HepG2 (cell line): Measurements from ENCODE around the gene IQCN. TPM values are rescaled to one million over a fixed set of nuclear protein-coding genes. Genes with fewer than 3 reads are reported as not detected.

Source experiments
- ATAC-seq: fragments of 200-7000 bp; cut with Tn5 transposase; 3 replicates; pipeline ENCODE4 v1.9.1; 2020; ENCODE audit warnings: mild to moderate bottlenecking, moderate library complexity
- BruUV-seq: library from RNA; stranded (reverse); fragments of 400-500 nt; replicated peaks from 2 replicates; lab custom pipeline; 2021; lab: Mats Ljungman, UMichigan
- CTCF ChIA-PET: fragments of 300-600 bp; formaldehyde crosslinking; extraction: SDS; loops from one replicate; lab custom pipeline; 2021; ENCODE audit warnings: low total read pairs, inconsistent platforms, low intra/inter-chr PET ratio; lab: Yijun Ruan, JAX
- POLR2A ChIA-PET: fragments of 350-600 bp; sonication (Branson Sonifier 250); formaldehyde crosslinking; loops from one replicate; lab custom pipeline; 2020; ENCODE audit warnings: antibody characterized with exemption, inconsistent platforms; lab: Yijun Ruan, JAX
- DNase-seq: peaks from one replicate; pipeline ENCODE4 v3.0.0-alpha.2; 2015; ENCODE audit warnings: low spot score
- FAIRE-seq: peaks from 3 replicates; lab custom pipeline; 2011; peaks lifted over from hg19 to GRCh38; lab: Jason Lieb, UNC
- H2AFZ ChIP-seq: one replicate; pipeline ENCODE4 v1.6.1; 2011; ENCODE audit warnings: low read length, inconsistent platforms
- H3K27ac ChIP-seq: fragments of 300-600 bp; 3 replicates; pipeline ENCODE4 v1.8.0; 2011; ENCODE audit warnings: mixed run types, mild to moderate bottlenecking, mixed read lengths, low read length, inconsistent platforms; ENCODE audit not compliant: insufficient read depth; ENCODE audit errors: extremely low read length
- H3K27me3 ChIP-seq, 2 experiments: fragments of 200-600 bp in 1 of 2; 2 replicates in 1 of 2; 3 replicates in 1 of 2; pipeline versions ENCODE4 v1.6.0 to v1.8.0; 2011; ENCODE audit warnings: low read length in 2 of 2, mild to moderate bottlenecking in 2 of 2, moderate library complexity in 2 of 2, inconsistent platforms in 1 of 2; ENCODE audit not compliant: insufficient read depth in 2 of 2, control insufficient read depth in 1 of 2
- H3K36me3 ChIP-seq, 2 experiments: fragments of 200-600 bp in 1 of 2; replicated peaks in 1 of 2; 2 replicates in 1 of 2; 3 replicates in 1 of 2; pipeline versions ENCODE4 v1.5.1 to v1.8.0; 2011; ENCODE audit warnings: low read length in 2 of 2, inconsistent platforms in 1 of 2; ENCODE audit not compliant: insufficient read depth in 2 of 2, control insufficient read depth in 1 of 2
- H3K4me1 ChIP-seq: 2 replicates; pipeline ENCODE4 v1.5.1; 2012; ENCODE audit warnings: low read length, inconsistent platforms; ENCODE audit not compliant: insufficient read depth
- H3K4me2 ChIP-seq: 2 replicates; pipeline ENCODE4 v1.6.0; 2011; ENCODE audit warnings: low read depth, low read length, inconsistent platforms
- H3K4me3 ChIP-seq, 3 experiments: fragments of 200-600 bp in 1 of 3; sonication (generic), shearing (Covaris generic) in 1 of 3; replicated peaks in 1 of 3; 2 replicates each; pipeline ENCODE4 v1.5.1; 2011 to 2016; ENCODE audit warnings: low read length in 3 of 3, inconsistent platforms in 2 of 3, low read depth in 2 of 3, mild to moderate bottlenecking in 2 of 3, control low read depth in 1 of 3, mixed read lengths in 1 of 3; ENCODE audit not compliant: insufficient read depth in 1 of 3
- H3K79me2 ChIP-seq: one replicate; pipeline ENCODE4 v1.6.1; 2011; ENCODE audit warnings: low read length, inconsistent platforms; ENCODE audit not compliant: insufficient read depth
- H3K9ac ChIP-seq: 2 replicates; pipeline ENCODE4 v1.6.0; 2011; ENCODE audit warnings: mild to moderate bottlenecking, low read depth, low read length, inconsistent platforms; ENCODE audit not compliant: insufficient read depth
- H3K9me3 ChIP-seq: 2 replicates; pipeline ENCODE4 v1.5.1; 2012; ENCODE audit warnings: mild to moderate bottlenecking, low read length
- H4K20me1 ChIP-seq: 2 replicates; pipeline ENCODE4 v1.6.0; 2011; ENCODE audit warnings: inconsistent platforms, mild to moderate bottlenecking, low read length, moderate library complexity; ENCODE audit not compliant: insufficient read depth
- ATAD3A ChIP-seq: sonication (generic); formaldehyde crosslinking; IDR thresholded peaks from 2 replicates; pipeline ENCODE4 v1.4.0; 2020; ENCODE audit warnings: missing genetic modification reagents
- NR2F1 ChIP-seq, 2 experiments: fragments of 450-650 bp in 1 of 2; formaldehyde crosslinking in 1 of 2; IDR thresholded peaks; 2 replicates each; pipeline versions ENCODE4 v1.5.0 to v1.6.1; 2016 to 2020; ENCODE audit warnings: mild to moderate bottlenecking in 1 of 2, missing compliant biosample characterization in 1 of 2, missing genetic modification reagents in 1 of 2, moderate library complexity in 1 of 2
- SIN3B ChIP-seq: fragments of 150-350 bp; IDR thresholded peaks from 2 replicates; pipeline ENCODE4 v1.6.1; 2014; ENCODE audit warnings: low read length
- ZBTB42 ChIP-seq: sonication (generic); formaldehyde crosslinking; IDR thresholded peaks from 2 replicates; pipeline ENCODE4 v1.5.0; 2020; ENCODE audit warnings: mild to moderate bottlenecking, missing genetic modification reagents
- ZC3H13 ChIP-seq: sonication (generic); formaldehyde crosslinking; IDR thresholded peaks from 2 replicates; pipeline ENCODE4 v1.8.1; 2023; ENCODE audit warnings: mild to moderate bottlenecking, missing genetic modification reagents, moderate library complexity
- ZEB1 ChIP-seq: IDR thresholded peaks from 2 replicates; pipeline ENCODE4 v1.6.1; 2012; ENCODE audit warnings: mild to moderate bottlenecking, low read depth, inconsistent platforms; ENCODE audit not compliant: insufficient replicate concordance
- ZKSCAN8 ChIP-seq: IDR thresholded peaks from 2 replicates; pipeline ENCODE4 v1.6.1; 2016; ENCODE audit warnings: borderline replicate concordance, missing genetic modification reagents, missing compliant biosample characterization
- ZNF10 ChIP-seq: sonication (generic); formaldehyde crosslinking; IDR thresholded peaks from 2 replicates; pipeline ENCODE4 v1.4.0; 2020; ENCODE audit warnings: mild to moderate bottlenecking, low read depth, missing genetic modification reagents, borderline replicate concordance
- ZNF629 ChIP-seq: sonication (generic); formaldehyde crosslinking; conservative IDR thresholded peaks from 2 replicates; pipeline ENCODE4 v1.5.0; 2020; ENCODE audit warnings: missing genetic modification reagents
- WGBS: methylation state at CpG from one replicate; pipeline ENCODE4 v1.1.6; 2017; ENCODE audit warnings: low lambda C conversion rate; 5-methylcytosine and 5-hydroxymethylcytosine counted together
- in situ Hi-C: cut with HindIII; loops from 2 replicates; pipeline ENCODE4 v1.10.0; 2017; ENCODE audit warnings: low pct_unique_long_range_greater_than_20kb; ENCODE audit not compliant: extremely low pct_ligation_motif_present
- intact Hi-C: fragments of 100-400 bp; cut with micrococcal nuclease; formaldehyde crosslinking; loops from one replicate; pipeline ENCODE4 v1.10.0; 2022; ENCODE audit not compliant: unreplicated experiment
- polyA plus RNA-seq, 8 experiments: library from polyadenylated mRNA; depleted of rRNA in 3 of 8; stranded (reverse) in 7 of 8; unstranded in 1 of 8; fragments of >200 nt; fragmentation: Illumina TruSeq in 4 of 8; extraction: Trizol in 4 of 8; gene quantifications; 2 replicates each; pipeline versions ENCODE4 v1.2.1 to v1.2.3, GENCODE V29; 2011 to 2016; ENCODE audit warnings: low read depth in 4 of 8, missing spikeins in 1 of 8, mixed read lengths in 1 of 8; ENCODE audit not compliant: insufficient read depth in 1 of 8
- total RNA-seq, 5 experiments: library from RNA; depleted of rRNA; stranded (reverse); fragments of >200 nt; fragmentation: Illumina TruSeq; extraction: Trizol; gene quantifications; 2 replicates each; pipeline ENCODE4 v1.2.3, GENCODE V29; 2016; ENCODE audit warnings: low read depth in 1 of 5
- TF ChIP-seq, protein P1 (sequence below): IDR thresholded peaks from 2 replicates; pipeline ENCODE4 v1.6.1; 2018; ENCODE audit warnings: missing genetic modification reagents, mild to moderate bottlenecking, missing compliant biosample characterization
- TF ChIP-seq, protein P2 (sequence below): sonication (generic); formaldehyde crosslinking; conservative IDR thresholded peaks from 2 replicates; pipeline ENCODE4 v1.5.0; 2020; ENCODE audit warnings: missing genetic modification reagents
- TF ChIP-seq, protein P3 (sequence below): sonication (generic); formaldehyde crosslinking; IDR thresholded peaks from 2 replicates; pipeline ENCODE4 v1.8.0; 2022; ENCODE audit warnings: mild to moderate bottlenecking, missing genetic modification reagents, borderline replicate concordance
- TF ChIP-seq, protein P4 (sequence below): sonication (generic); formaldehyde crosslinking; IDR thresholded peaks from 2 replicates; pipeline ENCODE4 v1.8.0; 2022; ENCODE audit warnings: mild to moderate bottlenecking, missing genetic modification reagents; ENCODE audit not compliant: insufficient replicate concordance

IQCN gene
- total and polyA plus RNA-seq, 2 of the 13 experiments (the other 11 are each of a cell fraction or from before 2014, with no cell fraction given) = 0.04 to 0.18 TPM

DNA sequence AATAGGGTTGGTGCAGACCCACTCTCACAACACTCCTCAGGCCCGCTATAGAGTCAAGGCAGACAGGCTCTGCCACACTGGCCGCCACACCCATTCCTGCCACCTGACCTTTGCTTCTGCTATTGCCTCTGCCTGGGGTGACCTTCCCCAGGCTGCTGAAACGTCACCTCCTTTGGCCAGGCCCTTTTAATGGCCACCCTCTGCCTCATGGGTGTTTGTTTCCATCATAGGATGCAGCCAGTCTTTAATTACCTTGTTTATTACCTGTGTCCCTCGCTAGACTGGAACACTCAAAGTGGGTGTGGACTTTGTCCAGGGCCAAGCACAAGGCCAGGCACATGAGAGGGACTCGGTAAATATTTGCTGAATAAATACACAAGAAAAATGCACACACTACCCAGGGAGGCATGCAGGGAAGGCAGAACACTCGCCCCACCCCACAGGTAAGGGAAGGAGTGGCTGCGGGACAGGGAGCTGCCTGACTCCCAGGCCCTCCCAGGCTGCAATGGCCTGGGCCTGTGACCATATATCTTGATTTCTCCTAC lies 45.4 kb upstream of the IQCN start:
- POLR2A ChIA-PET = interaction anchor here (0.8 to 11.4 kb wide), 6 partner anchors 9 to 45 kb away, joined by 3 to 278 read pairs (median 10); partner anchors contain the start of genes IQCN and JUND
- TF ChIP-seq ZEB1 = peak; percentile 92
- TF ChIP-seq ZNF10 (CRISPR knock-in tag) = no peak
- 0 out of 2 replicates have a peak, but pooled peaks have one; percentile 50 for TF ChIP-seq ZC3H13 (CRISPR knock-in tag)
- peak in 1 of 2 experiments; percentile 48; a peak in 3 of 4 replicates for TF ChIP-seq NR2F1 (CRISPR knock-in tag; IDR thresholded peaks at IDR 0.05)
- TF ChIP-seq ATAD3A = no peak
- peak; percentile 92; the same call in 1 of the 2 replicates for TF ChIP-seq ZKSCAN8
- TF ChIP-seq, protein P1, sequence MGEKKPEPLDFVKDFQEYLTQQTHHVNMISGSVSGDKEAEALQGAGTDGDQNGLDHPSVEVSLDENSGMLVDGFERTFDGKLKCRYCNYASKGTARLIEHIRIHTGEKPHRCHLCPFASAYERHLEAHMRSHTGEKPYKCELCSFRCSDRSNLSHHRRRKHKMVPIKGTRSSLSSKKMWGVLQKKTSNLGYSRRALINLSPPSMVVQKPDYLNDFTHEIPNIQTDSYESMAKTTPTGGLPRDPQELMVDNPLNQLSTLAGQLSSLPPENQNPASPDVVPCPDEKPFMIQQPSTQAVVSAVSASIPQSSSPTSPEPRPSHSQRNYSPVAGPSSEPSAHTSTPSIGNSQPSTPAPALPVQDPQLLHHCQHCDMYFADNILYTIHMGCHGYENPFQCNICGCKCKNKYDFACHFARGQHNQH (CRISPR knock-in tag) = peak; percentile 91
- TF ChIP-seq, protein P2, sequence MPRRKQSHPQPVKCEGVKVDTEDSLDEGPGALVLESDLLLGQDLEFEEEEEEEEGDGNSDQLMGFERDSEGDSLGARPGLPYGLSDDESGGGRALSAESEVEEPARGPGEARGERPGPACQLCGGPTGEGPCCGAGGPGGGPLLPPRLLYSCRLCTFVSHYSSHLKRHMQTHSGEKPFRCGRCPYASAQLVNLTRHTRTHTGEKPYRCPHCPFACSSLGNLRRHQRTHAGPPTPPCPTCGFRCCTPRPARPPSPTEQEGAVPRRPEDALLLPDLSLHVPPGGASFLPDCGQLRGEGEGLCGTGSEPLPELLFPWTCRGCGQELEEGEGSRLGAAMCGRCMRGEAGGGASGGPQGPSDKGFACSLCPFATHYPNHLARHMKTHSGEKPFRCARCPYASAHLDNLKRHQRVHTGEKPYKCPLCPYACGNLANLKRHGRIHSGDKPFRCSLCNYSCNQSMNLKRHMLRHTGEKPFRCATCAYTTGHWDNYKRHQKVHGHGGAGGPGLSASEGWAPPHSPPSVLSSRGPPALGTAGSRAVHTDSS (CRISPR knock-in tag) = no peak
- no peak; the same call in 1 of the 2 replicates for TF ChIP-seq ZNF629 (CRISPR knock-in tag)
- TF ChIP-seq, protein P3, sequence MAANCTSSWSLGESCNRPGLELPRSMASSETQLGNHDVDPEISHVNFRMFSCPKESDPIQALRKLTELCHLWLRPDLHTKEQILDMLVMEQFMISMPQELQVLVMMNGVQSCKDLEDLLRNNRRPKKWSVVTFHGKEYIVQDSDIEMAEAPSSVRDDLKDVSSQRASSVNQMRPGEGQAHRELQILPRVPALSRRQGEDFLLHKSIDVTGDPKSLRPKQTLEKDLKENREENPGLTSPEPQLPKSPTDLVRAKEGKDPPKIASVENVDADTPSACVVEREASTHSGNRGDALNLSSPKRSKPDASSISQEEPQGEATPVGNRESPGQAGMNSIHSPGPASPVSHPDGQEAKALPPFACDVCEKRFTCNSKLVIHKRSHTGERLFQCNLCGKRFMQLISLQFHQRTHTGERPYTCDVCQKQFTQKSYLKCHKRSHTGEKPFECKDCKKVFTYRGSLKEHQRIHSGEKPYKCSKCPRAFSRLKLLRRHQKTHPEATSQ (CRISPR knock-in tag) = no peak
- no peak for TF ChIP-seq SIN3B
- TF ChIP-seq, protein P4, sequence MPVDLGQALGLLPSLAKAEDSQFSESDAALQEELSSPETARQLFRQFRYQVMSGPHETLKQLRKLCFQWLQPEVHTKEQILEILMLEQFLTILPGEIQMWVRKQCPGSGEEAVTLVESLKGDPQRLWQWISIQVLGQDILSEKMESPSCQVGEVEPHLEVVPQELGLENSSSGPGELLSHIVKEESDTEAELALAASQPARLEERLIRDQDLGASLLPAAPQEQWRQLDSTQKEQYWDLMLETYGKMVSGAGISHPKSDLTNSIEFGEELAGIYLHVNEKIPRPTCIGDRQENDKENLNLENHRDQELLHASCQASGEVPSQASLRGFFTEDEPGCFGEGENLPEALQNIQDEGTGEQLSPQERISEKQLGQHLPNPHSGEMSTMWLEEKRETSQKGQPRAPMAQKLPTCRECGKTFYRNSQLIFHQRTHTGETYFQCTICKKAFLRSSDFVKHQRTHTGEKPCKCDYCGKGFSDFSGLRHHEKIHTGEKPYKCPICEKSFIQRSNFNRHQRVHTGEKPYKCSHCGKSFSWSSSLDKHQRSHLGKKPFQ (CRISPR knock-in tag) = peak; percentile 34
- no peak for TF ChIP-seq ZBTB42

More for the DNA sequence above, 45.4 kb upstream of the IQCN start:
- peak; percentile 81 for DNase-seq
- H3K27me3 ChIP-seq = no peaks in the 10 kb centered on the region
- H2AFZ ChIP-seq = no peak overlapping the region
- peak overlapping the region; percentile 92 for H3K27ac ChIP-seq
- H3K79me2 ChIP-seq = peaks cover 23% of the 10 kb centered on the region
- intact Hi-C loops = loop anchor here (5.0 kb wide), 1 partner anchor 117 kb away; the partner anchor contains the start of gene RAB3A
- peak overlapping the region; percentile 26; the same call in 1 of the 2 replicates for H3K9ac ChIP-seq
- peak overlapping the region; percentile 59 for H3K4me2 ChIP-seq
- CTCF ChIA-PET = no interaction called here
- 15% methylated on average over 7 of the region's 7 CpGs for WGBS
- no TSS peak for BruUV-seq
- no peaks in the 10 kb centered on the region for H3K9me3 ChIP-seq
- peak; percentile 93 for FAIRE-seq
- H3K4me1 ChIP-seq = peaks cover 90% of the 10 kb centered on the region
- 0 out of 6 replicates have a peak overlapping the region, but pooled peaks of 1 of the 3 experiments have one; percentile 21 for H3K4me3 ChIP-seq
- in situ Hi-C loops = loop anchor here (5.0 kb wide), 1 partner anchor 42 kb away; no protein-coding TSS in a partner anchor
- H3K36me3 ChIP-seq = 0 out of 5 replicates have a peak, but pooled peaks cover 0 to under 1% of the 10 kb centered on the region in 2 experiments
- no peaks in the 10 kb centered on the region for H4K20me1 ChIP-seq
- ATAC-seq = peak; percentile 35
